Sigmoid colon (tissue), 4 donors: ENCODE measurements around the gene PPM1J.

Source experiments
- POLR2AphosphoS5 ChIP-seq, 4 donors: sonication (generic); formaldehyde crosslinking; IDR thresholded peaks; one replicate each; pipeline ENCODE4 v1.6.1; 2017; ENCODE audit warnings: antibody characterized with exemption in 4 of 4
- TF ChIP-seq, protein P1 (sequence below), 4 experiments: fragments of 450-650 bp in 3 of 4; fragments of 200-600 bp in 1 of 4; IDR thresholded peaks; one replicate each; pipeline ENCODE4 v1.5.1; 2016 to 2019; ENCODE audit warnings: antibody characterized with exemption in 4 of 4, mild to moderate bottlenecking in 3 of 4, moderate library complexity in 2 of 4

DNA sequence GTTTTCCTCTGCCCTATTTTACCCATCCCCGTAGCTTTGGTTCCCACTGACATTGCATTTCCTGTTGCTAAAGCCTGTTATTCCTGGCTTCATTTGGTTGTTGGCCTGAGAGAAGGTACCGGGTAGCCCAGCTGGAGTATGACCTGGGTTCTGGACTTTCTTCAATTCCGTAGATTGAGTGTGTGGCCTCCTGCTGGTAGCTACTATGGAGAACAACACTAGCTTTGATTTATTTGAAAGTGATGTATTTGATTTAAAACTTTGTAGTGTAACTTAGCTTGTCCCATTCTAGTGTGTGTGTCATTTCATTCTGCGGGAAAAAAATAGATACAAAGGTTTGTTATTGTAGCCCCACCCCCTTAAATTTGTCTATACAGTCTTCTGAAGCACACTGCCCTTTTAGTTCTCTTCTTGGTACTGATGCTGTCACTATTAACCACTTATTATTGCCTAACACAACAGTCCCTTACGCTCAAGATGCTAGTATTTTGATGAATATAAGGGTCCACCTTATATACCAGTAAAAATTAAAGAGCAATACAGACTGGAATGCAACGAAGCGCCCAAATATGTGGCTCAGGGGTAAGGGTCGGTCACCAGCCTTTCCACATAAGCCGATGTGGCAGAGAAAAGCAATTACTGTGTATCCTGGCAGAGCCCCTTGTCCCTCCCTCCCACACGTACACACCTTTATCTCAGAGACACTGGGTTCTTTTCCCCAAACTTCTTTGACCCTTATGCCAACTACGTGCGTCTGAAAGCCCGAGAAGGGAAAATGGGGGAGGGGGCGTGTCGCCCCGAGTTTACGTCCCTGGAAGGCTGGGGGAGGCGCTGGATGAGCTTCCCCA lies 41.3 kb downstream of the PPM1J start:
- peak in 1 of 4 donors; percentile 4 for TF ChIP-seq POLR2AphosphoS5 (IDR thresholded peaks at IDR 0.05)
- TF ChIP-seq, protein P1, sequence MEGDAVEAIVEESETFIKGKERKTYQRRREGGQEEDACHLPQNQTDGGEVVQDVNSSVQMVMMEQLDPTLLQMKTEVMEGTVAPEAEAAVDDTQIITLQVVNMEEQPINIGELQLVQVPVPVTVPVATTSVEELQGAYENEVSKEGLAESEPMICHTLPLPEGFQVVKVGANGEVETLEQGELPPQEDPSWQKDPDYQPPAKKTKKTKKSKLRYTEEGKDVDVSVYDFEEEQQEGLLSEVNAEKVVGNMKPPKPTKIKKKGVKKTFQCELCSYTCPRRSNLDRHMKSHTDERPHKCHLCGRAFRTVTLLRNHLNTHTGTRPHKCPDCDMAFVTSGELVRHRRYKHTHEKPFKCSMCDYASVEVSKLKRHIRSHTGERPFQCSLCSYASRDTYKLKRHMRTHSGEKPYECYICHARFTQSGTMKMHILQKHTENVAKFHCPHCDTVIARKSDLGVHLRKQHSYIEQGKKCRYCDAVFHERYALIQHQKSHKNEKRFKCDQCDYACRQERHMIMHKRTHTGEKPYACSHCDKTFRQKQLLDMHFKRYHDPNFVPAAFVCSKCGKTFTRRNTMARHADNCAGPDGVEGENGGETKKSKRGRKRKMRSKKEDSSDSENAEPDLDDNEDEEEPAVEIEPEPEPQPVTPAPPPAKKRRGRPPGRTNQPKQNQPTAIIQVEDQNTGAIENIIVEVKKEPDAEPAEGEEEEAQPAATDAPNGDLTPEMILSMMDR (IDR thresholded peaks at IDR 0.05) = peak; percentile 12 to 43 (median 36)
